SK-N-SH (cell line): ENCODE results near the gene CDPF1. TPM values are rescaled to one million over a fixed set of nuclear protein-coding genes. Genes with fewer than 3 reads are reported as not detected.

Source experiments
- CTCF ChIA-PET: fragments of 300-600, 350-600 bp; formaldehyde crosslinking; extraction: SDS; loops from one replicate; lab custom pipeline; 2021; lab: Yijun Ruan, JAX
- POLR2A ChIA-PET: fragments of 350-600 bp; sonication (Branson Sonifier 250); formaldehyde crosslinking; extraction: SDS; loops from one replicate; lab custom pipeline; 2020; ENCODE audit warnings: antibody characterized with exemption, inconsistent platforms; lab: Yijun Ruan, JAX
- DNase-seq: peaks from one replicate; pipeline ENCODE4 v3.0.0; 2012
- H2AFZ ChIP-seq: fragments of 200-600 bp; sonication (generic); 2 replicates; pipeline ENCODE4 v1.8.1; 2016; ENCODE audit warnings: antibody characterized with exemption, mild to moderate bottlenecking, low read depth
- H3F3A ChIP-seq: fragments of 200-600 bp; sonication (generic); replicated peaks from 2 replicates; pipeline ENCODE3; 2016; ENCODE audit warnings: antibody characterized with exemption, mild to moderate bottlenecking; ENCODE audit not compliant: insufficient read depth
- H3K27ac ChIP-seq, 2 experiments: fragments of 200-500 bp in 1 of 2; fragments of 200-600 bp in 1 of 2; sonication (Bioruptor generic) in 1 of 2; sonication (generic), shearing (Covaris generic) in 1 of 2; 2 replicates each; pipeline versions ENCODE4 v1.5.1 to v1.6.1; 2014 to 2016; ENCODE audit warnings: low read depth in 2 of 2, inconsistent platforms in 1 of 2, low read length in 1 of 2, mild to moderate bottlenecking in 1 of 2, mixed read lengths in 1 of 2
- H3K27me3 ChIP-seq: fragments of 200-600 bp; sonication (generic), shearing (Covaris generic); 2 replicates; pipeline ENCODE4 v1.6.1; 2016; ENCODE audit warnings: mixed run types; ENCODE audit not compliant: insufficient read depth
- H3K36me3 ChIP-seq, 2 experiments: fragments of 200-500 bp in 1 of 2; fragments of 200-600 bp in 1 of 2; sonication (Bioruptor generic) in 1 of 2; sonication (generic) in 1 of 2; replicated peaks in 1 of 2; 2 replicates each; pipeline versions ENCODE3 to v1.5.1; 2014 to 2016; ENCODE audit warnings: low read length in 1 of 2, mild to moderate bottlenecking in 1 of 2; ENCODE audit not compliant: insufficient read depth in 2 of 2, control insufficient read depth in 1 of 2
- H3K4me1 ChIP-seq, 2 experiments: fragments of 200-500 bp in 1 of 2; fragments of 200-600 bp in 1 of 2; sonication (Bioruptor generic) in 1 of 2; sonication (generic), shearing (Covaris generic) in 1 of 2; 2 replicates each; pipeline versions ENCODE4 v1.5.1 to v1.6.1; 2014 to 2016; ENCODE audit warnings: low read depth in 1 of 2, low read length in 1 of 2, mixed run types in 1 of 2; ENCODE audit not compliant: insufficient read depth in 2 of 2, control insufficient read depth in 1 of 2
- H3K4me2 ChIP-seq: fragments of 200-600 bp; sonication (generic), shearing (Covaris generic); 2 replicates; pipeline ENCODE4 v1.6.1; 2017; ENCODE audit warnings: mixed run types
- H3K4me3 ChIP-seq, 2 experiments: fragments of 200-500 bp in 1 of 2; fragments of 200-600 bp in 1 of 2; sonication (Bioruptor generic) in 1 of 2; sonication (generic), shearing (Covaris generic) in 1 of 2; 2 replicates each; pipeline versions ENCODE4 v1.5.1 to v1.8.1; 2014 to 2016; ENCODE audit warnings: low read depth in 2 of 2, inconsistent platforms in 1 of 2, low read length in 1 of 2, mild to moderate bottlenecking in 1 of 2, mixed read lengths in 1 of 2, moderate library complexity in 1 of 2
- H3K79me2 ChIP-seq: fragments of 200-600 bp; sonication (generic); 2 replicates; pipeline ENCODE4 v1.8.1; 2017; ENCODE audit warnings: mild to moderate bottlenecking; ENCODE audit not compliant: insufficient read depth
- H3K9ac ChIP-seq: fragments of 200-600 bp; sonication (generic); 2 replicates; pipeline ENCODE4 v1.6.1; 2017; ENCODE audit warnings: mixed run types
- H3K9me2 ChIP-seq: fragments of 200-600 bp; sonication (generic); 2 replicates; pipeline ENCODE4 v1.6.1; 2017; ENCODE audit warnings: mixed run types
- H3K9me3 ChIP-seq: fragments of 200-600 bp; sonication (generic); 2 replicates; pipeline ENCODE4 v1.6.1; 2017; ENCODE audit warnings: mixed run types, mild to moderate bottlenecking, moderate library complexity
- H4K20me1 ChIP-seq: fragments of 200-600 bp; sonication (generic); 2 replicates; pipeline ENCODE4 v1.6.1; 2017; ENCODE audit warnings: mild to moderate bottlenecking, mixed run types; ENCODE audit not compliant: insufficient read depth
- FOXJ3 ChIP-seq: sonication (generic); formaldehyde crosslinking; IDR thresholded peaks from 2 replicates; pipeline ENCODE4 v1.5.1; 2020; ENCODE audit warnings: mild to moderate bottlenecking, missing genetic modification reagents
- MEF2A ChIP-seq: IDR thresholded peaks from 2 replicates; pipeline ENCODE4 v1.4.0; 2012; ENCODE audit warnings: low read depth, borderline replicate concordance
- MXI1 ChIP-seq: IDR thresholded peaks from 2 replicates; pipeline ENCODE4 v1.6.1; 2012; ENCODE audit warnings: mild to moderate bottlenecking, low read depth, low read length, improper control_type of control experiment
- PBX3 ChIP-seq: IDR thresholded peaks from 2 replicates; pipeline ENCODE4; 2012
- POLR2AphosphoS5 ChIP-seq: IDR thresholded peaks from 2 replicates; pipeline ENCODE4 v1.6.1; 2012; ENCODE audit warnings: low read depth, low read length
- RAD21 ChIP-seq: IDR thresholded peaks from 2 replicates; pipeline ENCODE4 v1.6.1; 2012; ENCODE audit warnings: mild to moderate bottlenecking, low read length
- RCOR1 ChIP-seq: fragments of 150-350 bp; IDR thresholded peaks from 2 replicates; pipeline ENCODE4 v1.6.1; 2017; ENCODE audit warnings: antibody characterized with exemption, low read length
- SIN3A ChIP-seq: IDR thresholded peaks from 2 replicates; pipeline ENCODE4 v1.6.1; 2012; ENCODE audit warnings: low read depth, mild to moderate bottlenecking, low read length, moderate library complexity, borderline replicate concordance
- YY1 ChIP-seq: IDR thresholded peaks from 2 replicates; pipeline ENCODE4 v1.4.0; 2012; ENCODE audit warnings: low read depth, mild to moderate bottlenecking
- whole genome bisulfite sequencing: methylation state at CpG from one replicate; pipeline ENCODE4 v1.1.6; 2017; ENCODE audit warnings: low lambda C conversion rate; 5-methylcytosine and 5-hydroxymethylcytosine counted together
- polyA plus RNA-seq, 3 experiments: library from polyadenylated mRNA; depleted of rRNA; stranded (reverse); fragments of >200 nt; gene quantifications; 2 replicates each; pipeline ENCODE4 v1.2.3, GENCODE V29; 2012
- TF ChIP-seq, protein P1 (sequence below): fragments of 150-350 bp; IDR thresholded peaks from 2 replicates; pipeline ENCODE4 v1.6.1; 2017; ENCODE audit warnings: antibody characterized with exemption, low read length, low read depth, borderline replicate concordance

The CDPF1 gene
- polyA plus RNA-seq, 1 of the 3 experiments (the other 2 are of a cell fraction) = 25.3 TPM

GRCh38 chr22:46290121-46290842, 40.2 kb upstream of the CDPF1 start:
- WGBS = 98% methylated on average over 17 of the region's 17 CpGs
- ChIA-PET POLR2A (interaction anchor here (1.1 to 1.5 kb wide), 3 partner anchors 9 to 141 kb away, joined by 3 to 5 read pairs (median 3); partner anchors contain the start of gene CDPF1), CTCF (interaction anchor here (1.0 kb wide), 1 partner anchor 168 kb away, joined by 5 read pairs; no protein-coding TSS in a partner anchor)
- TF ChIP-seq RCOR1 = no peak
- TF ChIP-seq MXI1 = no peak
- no peak for TF ChIP-seq RAD21
- TF ChIP-seq, protein P1, sequence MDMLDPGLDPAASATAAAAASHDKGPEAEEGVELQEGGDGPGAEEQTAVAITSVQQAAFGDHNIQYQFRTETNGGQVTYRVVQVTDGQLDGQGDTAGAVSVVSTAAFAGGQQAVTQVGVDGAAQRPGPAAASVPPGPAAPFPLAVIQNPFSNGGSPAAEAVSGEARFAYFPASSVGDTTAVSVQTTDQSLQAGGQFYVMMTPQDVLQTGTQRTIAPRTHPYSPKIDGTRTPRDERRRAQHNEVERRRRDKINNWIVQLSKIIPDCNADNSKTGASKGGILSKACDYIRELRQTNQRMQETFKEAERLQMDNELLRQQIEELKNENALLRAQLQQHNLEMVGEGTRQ = no peak
- no peak for TF ChIP-seq PBX3
- no peak for TF ChIP-seq FOXJ3 (CRISPR knock-in tag)
- no peak for TF ChIP-seq YY1
- TF ChIP-seq POLR2AphosphoS5 = no peak
- TF ChIP-seq SIN3A = no peak
- TF ChIP-seq MEF2A = no peak
- no peak for DNase-seq
- H3K4me1 ChIP-seq = peaks cover 0 to under 1% of the 10 kb centered on the region in 2 experiments; a peak in 1 of 4 replicates
- no peaks in the 10 kb centered on the region for H3K79me2 ChIP-seq
- no peaks in the 10 kb centered on the region for H3K9me2 ChIP-seq
- H4K20me1 ChIP-seq = no peaks in the 10 kb centered on the region
- H2AFZ ChIP-seq = no peak overlapping the region
- H3F3A ChIP-seq = peaks cover 4% of the 10 kb centered on the region
- H3K9ac ChIP-seq = no peak overlapping the region
- no peak overlapping the region for H3K4me3 ChIP-seq
- H3K9me3 ChIP-seq = no peaks in the 10 kb centered on the region
- H3K27me3 ChIP-seq = no peaks in the 10 kb centered on the region
- H3K4me2 ChIP-seq = no peak overlapping the region
- H3K27ac ChIP-seq = no peak overlapping the region
- H3K36me3 ChIP-seq = peaks cover 9 to 22% of the 10 kb centered on the region in 2 experiments

- no peak overlapping the region for H3K4me3 ChIP-seq
- CTCF ChIA-PET = no interaction called here
- no peak overlapping the region for H2AFZ ChIP-seq
- H3K79me2 ChIP-seq = no peaks in the 10 kb centered on the region
- TF ChIP-seq, protein P1 = no peak
- H3K36me3 ChIP-seq = peaks cover 9 to 30% of the 10 kb centered on the region in 2 experiments
- H3K4me2 ChIP-seq = no peak overlapping the region
- POLR2A ChIA-PET = interaction anchor here (1.5 kb wide), 1 partner anchor 140 kb away, joined by 3 read pairs; no protein-coding TSS in a partner anchor
- no peak overlapping the region for H3K27ac ChIP-seq
- H3K4me1 ChIP-seq = no peaks in the 10 kb centered on the region
- WGBS = 79% methylated on average over 5 of the region's 33 CpGs
- H3K9ac ChIP-seq = no peak overlapping the region
- no peaks in the 10 kb centered on the region for H4K20me1 ChIP-seq
- DNase-seq = no peak
- H3F3A ChIP-seq = no peaks in the 10 kb centered on the region
- no peaks in the 10 kb centered on the region for H3K9me2 ChIP-seq
- no peaks in the 10 kb centered on the region for H3K9me3 ChIP-seq
- H3K27me3 ChIP-seq = no peaks in the 10 kb centered on the region
These were observed 39.3 kb upstream of the CDPF1 start for GRCh38 chr22:46289244-46289891.
